Measurements from ENCODE around the gene UTP25.
"Not testable (repeated sequence)": the region's sequence is repeated elsewhere in the genome, so short reads cannot be mapped to it uniquely, and the experiment has no call there.

DNA sequence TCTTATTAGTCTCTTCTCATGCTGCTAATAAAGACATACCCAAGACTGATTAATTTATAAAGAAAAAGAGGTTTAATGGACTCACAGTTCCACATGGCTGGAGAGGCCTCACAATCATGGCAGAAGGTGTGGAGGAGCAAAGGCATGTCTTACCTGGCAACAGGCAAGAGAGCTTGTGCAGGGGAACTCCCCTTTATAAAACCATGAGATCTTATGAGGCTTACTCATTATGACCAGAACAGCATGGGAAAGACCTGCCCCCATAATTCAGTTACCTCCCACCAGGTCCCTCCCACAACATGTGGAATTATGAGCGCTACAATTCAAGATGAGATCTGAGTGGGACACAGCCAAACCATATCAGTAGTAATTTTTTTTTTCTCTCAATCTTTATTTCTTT is 77.0 kb downstream of the UTP25 start:
- TF ChIP-seq, protein P1, sequence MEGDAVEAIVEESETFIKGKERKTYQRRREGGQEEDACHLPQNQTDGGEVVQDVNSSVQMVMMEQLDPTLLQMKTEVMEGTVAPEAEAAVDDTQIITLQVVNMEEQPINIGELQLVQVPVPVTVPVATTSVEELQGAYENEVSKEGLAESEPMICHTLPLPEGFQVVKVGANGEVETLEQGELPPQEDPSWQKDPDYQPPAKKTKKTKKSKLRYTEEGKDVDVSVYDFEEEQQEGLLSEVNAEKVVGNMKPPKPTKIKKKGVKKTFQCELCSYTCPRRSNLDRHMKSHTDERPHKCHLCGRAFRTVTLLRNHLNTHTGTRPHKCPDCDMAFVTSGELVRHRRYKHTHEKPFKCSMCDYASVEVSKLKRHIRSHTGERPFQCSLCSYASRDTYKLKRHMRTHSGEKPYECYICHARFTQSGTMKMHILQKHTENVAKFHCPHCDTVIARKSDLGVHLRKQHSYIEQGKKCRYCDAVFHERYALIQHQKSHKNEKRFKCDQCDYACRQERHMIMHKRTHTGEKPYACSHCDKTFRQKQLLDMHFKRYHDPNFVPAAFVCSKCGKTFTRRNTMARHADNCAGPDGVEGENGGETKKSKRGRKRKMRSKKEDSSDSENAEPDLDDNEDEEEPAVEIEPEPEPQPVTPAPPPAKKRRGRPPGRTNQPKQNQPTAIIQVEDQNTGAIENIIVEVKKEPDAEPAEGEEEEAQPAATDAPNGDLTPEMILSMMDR (IDR thresholded peaks at IDR 0.05; ENCODE audit: low read depth, low read length, poor library complexity, severe bottlenecking) = not testable (repeated sequence)
- TF ChIP-seq EZH2phosphoT487 (IDR thresholded peaks at IDR 0.05; ENCODE audit: borderline replicate concordance, low read length) = not testable (repeated sequence)
